PC-3 (cell line): ENCODE results near the gene EPN2.

Experiments
- CTCF ChIP-seq: fragments of 300-600 bp; sonication (generic); conservative IDR thresholded peaks from 2 replicates; pipeline ENCODE4 v1.5.1; 2017; ENCODE audit warnings: antibody characterized with exemption, low read depth, mild to moderate bottlenecking, low read length
- EZH2 ChIP-seq: fragments of 300-600 bp; sonication (generic); IDR thresholded peaks from one replicate; pipeline ENCODE4 v1.6.1; 2017; ENCODE audit warnings: antibody characterized with exemption, mild to moderate bottlenecking, low read length; ENCODE audit not compliant: unreplicated experiment
- EZH2phosphoT487 ChIP-seq: fragments of 300-600 bp; sonication (generic); IDR thresholded peaks from 2 replicates; pipeline ENCODE4 v1.6.1; 2018; ENCODE audit warnings: mild to moderate bottlenecking, antibody characterized with exemption, low read length, borderline replicate concordance

DNA sequence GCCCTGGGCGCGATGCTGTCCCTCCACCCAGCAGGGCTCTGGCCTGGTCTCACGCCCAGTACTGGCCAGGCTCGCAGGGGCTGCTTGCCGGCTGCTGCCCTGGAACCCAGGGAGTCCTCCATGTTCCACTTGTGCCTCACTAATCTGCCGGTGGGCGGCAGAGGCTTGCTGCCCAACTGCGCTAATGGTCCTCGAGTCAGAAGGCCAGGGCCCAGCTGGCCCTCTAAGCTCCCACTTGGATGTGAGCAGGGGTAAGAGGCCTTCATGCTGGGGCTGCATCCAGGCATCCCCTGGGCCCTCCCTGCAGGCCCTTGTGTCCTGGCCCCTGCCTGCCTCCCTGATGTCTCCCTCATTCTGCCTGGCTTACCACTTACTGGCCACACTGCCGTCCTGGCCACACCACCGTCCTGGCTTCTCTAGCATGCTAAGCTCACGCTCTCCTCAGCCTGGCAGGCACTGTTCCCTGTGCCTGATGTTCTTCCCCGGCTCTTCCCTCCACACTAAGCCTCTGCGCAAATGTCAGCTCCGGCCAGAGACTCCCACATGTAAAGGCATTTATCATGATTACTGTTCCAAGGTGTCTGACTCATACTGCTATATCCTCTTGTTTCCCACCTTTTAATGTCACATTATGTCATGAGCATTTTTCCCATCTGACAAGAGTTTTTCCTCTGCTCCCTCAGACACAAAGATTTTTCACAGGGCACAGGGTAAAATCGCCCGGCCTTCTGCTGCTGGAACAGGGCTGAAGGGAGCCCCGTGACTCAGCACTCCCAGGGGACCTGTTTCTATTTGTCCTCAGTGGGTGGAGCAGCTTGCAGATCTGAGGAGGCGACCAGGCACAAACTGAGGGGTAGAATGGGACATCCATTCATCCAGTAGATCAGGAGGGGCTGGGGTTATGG, 109.4 kb downstream of the EPN2 start:
- no peak for TF ChIP-seq CTCF
- TF ChIP-seq EZH2: no peak
- TF ChIP-seq EZH2phosphoT487: no peak
